AG04449 (cell line): ENCODE data around the gene RND3.

Experiments used
- CTCF ChIA-PET: fragments of 350-600 bp; formaldehyde crosslinking; extraction: SDS; loops from one replicate; lab custom pipeline; 2021; ENCODE audit warnings: antibody characterized with exemption; lab: Yijun Ruan, JAX
- POLR2A ChIA-PET: fragments of 400-600, 350-600 bp; formaldehyde crosslinking; extraction: SDS; loops from one replicate; lab custom pipeline; 2020; ENCODE audit warnings: antibody characterized with exemption, inconsistent platforms; lab: Yijun Ruan, JAX
- DNase-seq: peaks from one replicate; pipeline ENCODE4 v3.0.0-alpha.2; 2010; ENCODE audit warnings: low read depth, low spot score
- H3K4me3 ChIP-seq: 2 replicates; pipeline ENCODE4 v1.5.1; 2011; ENCODE audit warnings: low read depth, mild to moderate bottlenecking, control low read depth, low read length
- CTCF ChIP-seq: IDR thresholded peaks from one replicate; pipeline ENCODE4 v1.5.1; 2011; ENCODE audit warnings: mild to moderate bottlenecking, moderate library complexity, low read length, control low read depth, inconsistent platforms; ENCODE audit not compliant: insufficient read depth; ENCODE audit errors: missing control alignments

The RND3 gene

GRCh38 chr2:150491430-150491829, 4.0 kb upstream of the RND3 start:
- no peak for DNase-seq
- ChIA-PET POLR2A (no interaction called here), CTCF (no interaction called here)
- TF ChIP-seq CTCF = no peak
- no peak overlapping the region for H3K4me3 ChIP-seq

- TF ChIP-seq CTCF = no peak
- ChIA-PET POLR2A (no interaction called here), CTCF (no interaction called here)
- no peak for DNase-seq
- H3K4me3 ChIP-seq = no peak overlapping the region
These were observed 3.0 kb upstream of the RND3 start for GRCh38 chr2:150490466-150490865.

- POLR2A ChIA-PET = interaction anchor here (0.7 to 3.4 kb wide), 10 partner anchors 9 to 765 kb away, joined by 3 to 28 read pairs (median 4); no protein-coding TSS in a partner anchor
- no peak for DNase-seq
- CTCF ChIA-PET = interaction anchor here (0.6 to 2.4 kb wide), 2 partner anchors 752 kb away, joined by 3 to 9 read pairs; no protein-coding TSS in a partner anchor
- H3K4me3 ChIP-seq = peak overlapping the region; percentile 95
- no peak for TF ChIP-seq CTCF
These were observed 655 bp downstream of the RND3 start for GRCh38 chr2:150486539-150487484.

GRCh38 chr2:150485871-150486538, 1.5 kb downstream of the RND3 start:
- CTCF ChIA-PET = interaction anchor here (1.0 to 2.4 kb wide), 4 partner anchors 115 to 889 kb away, joined by 3 to 9 read pairs (median 6); no protein-coding TSS in a partner anchor
- no peak for TF ChIP-seq CTCF
- POLR2A ChIA-PET = interaction anchor here (0.6 to 3.4 kb wide), 14 partner anchors 9 to 753 kb away, joined by 3 to 28 read pairs (median 4); no protein-coding TSS in a partner anchor
- no peak for DNase-seq
- peak overlapping the region; percentile 95 for H3K4me3 ChIP-seq

GRCh38 chr2:150485114-150485870, 2.2 kb downstream of the RND3 start:
- ChIA-PET POLR2A (interaction anchor here (0.5 to 3.4 kb wide), 17 partner anchors 9 to 897 kb away, joined by 3 to 28 read pairs (median 4); no protein-coding TSS in a partner anchor), CTCF (interaction anchor here (1.0 to 2.4 kb wide), 6 partner anchors 11 to 889 kb away, joined by 3 to 9 read pairs (median 6); no protein-coding TSS in a partner anchor)
- DNase-seq = no peak
- TF ChIP-seq CTCF = peak; percentile 23
- peak overlapping the region; percentile 95 for H3K4me3 ChIP-seq
